Measurements from ENCODE around the gene COP1.

DNA sequence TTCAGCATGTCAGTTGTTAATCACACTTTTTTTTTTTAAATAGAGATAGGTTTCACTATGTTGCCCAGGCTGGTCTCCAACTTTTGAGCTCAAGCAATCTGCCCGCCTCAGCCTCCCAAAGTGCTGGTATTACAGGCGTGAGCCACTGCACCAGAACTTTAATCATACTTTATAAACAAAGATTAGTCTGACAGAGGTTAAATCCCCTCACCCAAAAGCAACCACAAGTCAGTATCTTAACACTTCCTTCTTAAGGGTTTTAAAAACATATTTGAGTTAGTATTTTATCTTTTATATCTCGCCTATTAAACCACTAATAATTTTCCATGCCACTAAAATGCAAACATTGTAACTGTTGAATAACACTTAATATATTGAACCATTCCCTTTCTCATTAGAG is 70.2 kb downstream of the COP1 start:
- TF ChIP-seq BRD4 (CRISPR knock-in tag; IDR thresholded peaks at IDR 0.05) (no peak), HNF4A (CRISPR knock-in tag; IDR thresholded peaks at IDR 0.05) (no peak)

All from HepG2 (cell line).